ENCODE measurements around the gene NBEAL2. TPM values are rescaled to one million over a fixed set of nuclear protein-coding genes. Genes with fewer than 3 reads are reported as not detected.
A peak's percentile ranks its signal among the peaks of the same experiment; 100 is the strongest.

NBEAL2 gene
- total RNA-seq, 1 donor, result 3.5 TPM

DNA sequence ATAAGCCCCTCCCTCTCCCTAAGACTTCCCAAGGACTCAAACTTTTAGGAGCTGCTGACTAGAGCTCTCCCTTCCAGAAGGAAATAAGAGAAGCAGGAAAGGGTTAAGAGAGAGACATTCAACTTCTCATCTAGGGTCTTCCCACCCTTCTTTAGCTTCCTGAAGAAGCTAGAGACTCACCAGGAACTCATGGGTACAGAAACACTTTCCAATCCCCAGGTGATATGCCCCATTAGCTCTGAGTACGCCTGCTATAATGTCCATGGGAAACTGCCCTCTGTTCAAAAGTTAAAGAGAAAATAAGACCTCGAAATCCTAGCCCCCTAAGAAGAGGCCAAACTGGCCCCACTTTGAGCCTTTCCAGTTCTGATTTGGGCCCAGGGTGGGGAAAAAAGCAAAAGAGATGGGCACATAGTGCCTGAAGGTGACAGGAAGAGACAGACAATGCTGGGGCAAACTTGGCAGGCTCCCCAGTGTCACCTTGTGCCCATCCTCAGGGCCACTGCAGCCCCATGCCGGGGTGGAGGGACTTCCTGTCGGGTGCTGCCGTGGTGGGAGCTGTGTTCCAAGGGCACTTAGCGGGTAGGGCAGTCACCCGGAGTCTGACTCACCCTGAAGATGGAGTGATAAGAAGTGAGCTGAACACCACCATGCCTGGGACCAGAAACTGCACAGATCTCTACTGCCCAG, 32.5 kb upstream of the NBEAL2 start:
- TF ChIP-seq, protein P1, sequence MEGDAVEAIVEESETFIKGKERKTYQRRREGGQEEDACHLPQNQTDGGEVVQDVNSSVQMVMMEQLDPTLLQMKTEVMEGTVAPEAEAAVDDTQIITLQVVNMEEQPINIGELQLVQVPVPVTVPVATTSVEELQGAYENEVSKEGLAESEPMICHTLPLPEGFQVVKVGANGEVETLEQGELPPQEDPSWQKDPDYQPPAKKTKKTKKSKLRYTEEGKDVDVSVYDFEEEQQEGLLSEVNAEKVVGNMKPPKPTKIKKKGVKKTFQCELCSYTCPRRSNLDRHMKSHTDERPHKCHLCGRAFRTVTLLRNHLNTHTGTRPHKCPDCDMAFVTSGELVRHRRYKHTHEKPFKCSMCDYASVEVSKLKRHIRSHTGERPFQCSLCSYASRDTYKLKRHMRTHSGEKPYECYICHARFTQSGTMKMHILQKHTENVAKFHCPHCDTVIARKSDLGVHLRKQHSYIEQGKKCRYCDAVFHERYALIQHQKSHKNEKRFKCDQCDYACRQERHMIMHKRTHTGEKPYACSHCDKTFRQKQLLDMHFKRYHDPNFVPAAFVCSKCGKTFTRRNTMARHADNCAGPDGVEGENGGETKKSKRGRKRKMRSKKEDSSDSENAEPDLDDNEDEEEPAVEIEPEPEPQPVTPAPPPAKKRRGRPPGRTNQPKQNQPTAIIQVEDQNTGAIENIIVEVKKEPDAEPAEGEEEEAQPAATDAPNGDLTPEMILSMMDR (IDR thresholded peaks at IDR 0.05; ENCODE audit: insufficient read depth, low read depth, low read length), result no peak
- H3K4me3 ChIP-seq (ENCODE audit: low read depth, low read length), result no peak overlapping the region
- DNase-seq (ENCODE audit: low read depth), result peak; percentile 83

DNA sequence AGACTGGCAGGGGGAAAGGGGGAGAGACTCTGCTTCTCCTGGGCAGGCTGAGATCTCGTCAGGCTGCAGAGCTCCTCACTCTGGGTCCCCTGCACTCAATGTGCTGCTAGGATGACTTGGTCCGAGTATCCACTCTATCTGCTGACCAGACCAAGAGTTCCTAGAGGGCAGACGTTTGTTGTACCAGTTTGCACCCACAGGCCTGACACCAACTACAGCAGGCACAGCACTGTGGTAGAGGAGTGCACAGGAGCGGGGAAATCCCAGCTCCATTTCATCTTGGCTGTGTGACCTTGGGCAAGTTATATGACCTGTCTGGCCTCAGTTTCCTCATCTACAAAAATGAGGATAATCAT, 31.9 kb upstream of the NBEAL2 start:
- H3K4me3 ChIP-seq (ENCODE audit: low read depth, low read length), result no peak overlapping the region
- TF ChIP-seq, protein P1 (IDR thresholded peaks at IDR 0.05; ENCODE audit: insufficient read depth, low read depth, low read length), result no peak
- no peak for DNase-seq (ENCODE audit: low read depth)

DNA sequence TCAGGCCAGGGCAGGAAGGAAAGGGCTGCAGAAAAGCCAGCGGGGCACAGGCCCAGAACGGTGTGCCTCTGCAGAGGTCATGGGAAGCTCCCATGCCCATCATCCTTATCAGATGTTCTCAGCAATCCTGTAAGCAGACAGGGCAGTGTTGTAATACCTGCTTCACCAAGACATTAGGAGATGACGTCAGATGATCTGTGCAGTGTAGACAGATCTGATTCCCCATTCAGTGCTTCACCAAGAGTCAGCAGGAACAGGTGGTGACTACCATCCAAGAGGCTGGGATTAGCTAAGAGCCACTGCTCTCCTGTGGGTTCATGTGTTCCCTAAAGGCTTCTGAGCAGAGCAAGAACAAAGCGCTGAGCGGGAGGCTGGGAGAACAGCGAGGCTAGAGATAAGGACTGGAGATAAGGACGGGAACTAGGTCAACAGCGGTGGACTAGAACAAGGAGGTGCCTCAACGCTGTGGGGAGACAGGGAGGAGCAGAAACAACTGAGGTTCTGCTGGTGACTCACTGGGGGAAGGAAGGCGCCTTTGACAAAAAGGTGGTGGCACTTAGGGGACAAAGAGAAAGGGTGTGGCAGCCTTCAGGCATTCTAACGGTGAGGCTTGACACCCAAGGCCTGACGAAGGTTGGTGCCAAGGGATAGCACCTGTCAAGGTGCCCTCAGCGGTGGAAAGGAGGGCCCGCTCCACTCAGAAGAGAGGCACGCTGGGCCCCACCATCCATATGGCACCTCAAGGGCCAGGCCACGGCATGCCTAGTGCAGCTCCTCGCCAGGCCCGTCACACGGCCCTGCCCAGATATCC, 31.3 kb upstream of the NBEAL2 start:
- peak; percentile 98 for DNase-seq (ENCODE audit: low read depth)
- no peak overlapping the region for H3K4me3 ChIP-seq (ENCODE audit: low read depth, low read length)
- TF ChIP-seq, protein P1 (IDR thresholded peaks at IDR 0.05; ENCODE audit: insufficient read depth, low read depth, low read length), result no peak

DNA sequence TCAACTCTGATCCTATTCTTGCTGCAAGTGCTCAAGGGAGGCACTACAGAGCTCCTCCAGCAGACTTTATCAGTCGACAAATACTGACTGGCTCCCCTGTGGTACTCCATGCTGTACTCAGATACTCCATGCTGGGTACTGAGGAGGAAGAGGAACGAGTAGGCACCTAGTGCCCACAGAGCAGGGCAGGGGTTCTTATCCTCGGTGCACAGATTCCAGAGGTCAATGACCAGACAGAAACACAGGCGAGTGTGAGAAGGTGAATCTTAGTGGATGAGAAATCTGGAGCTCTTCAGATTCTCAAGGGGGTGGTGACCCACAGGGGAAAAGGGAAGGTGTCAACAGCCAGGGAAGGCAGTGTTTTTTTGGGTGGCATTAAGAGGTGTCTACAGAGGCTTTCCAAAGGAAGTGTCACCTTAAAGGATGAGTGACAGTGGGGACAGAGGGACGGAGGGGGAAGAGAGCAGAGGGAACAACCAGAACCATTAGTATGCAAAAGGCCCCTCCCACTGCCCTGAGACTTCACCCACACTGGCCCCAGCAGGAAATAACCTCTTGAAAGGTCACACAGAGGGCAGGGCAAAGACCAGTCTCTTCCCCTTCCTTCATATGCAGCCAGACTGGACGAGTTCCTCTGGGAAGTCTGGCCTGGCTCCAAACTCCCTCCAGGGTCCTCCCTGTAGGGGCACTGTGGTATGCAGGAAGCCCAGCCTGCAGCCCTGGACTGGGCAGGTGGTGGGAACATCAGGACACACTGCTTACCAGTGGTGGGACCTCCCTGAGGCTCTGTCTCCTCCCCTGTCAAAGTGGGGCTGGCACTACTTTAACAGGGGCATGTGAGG, 30.4 kb upstream of the NBEAL2 start:
- H3K4me3 ChIP-seq (ENCODE audit: low read depth, low read length), result no peak overlapping the region
- DNase-seq (ENCODE audit: low read depth), result peak; percentile 64
- TF ChIP-seq, protein P1 (IDR thresholded peaks at IDR 0.05; ENCODE audit: insufficient read depth, low read depth, low read length), result no peak

DNA sequence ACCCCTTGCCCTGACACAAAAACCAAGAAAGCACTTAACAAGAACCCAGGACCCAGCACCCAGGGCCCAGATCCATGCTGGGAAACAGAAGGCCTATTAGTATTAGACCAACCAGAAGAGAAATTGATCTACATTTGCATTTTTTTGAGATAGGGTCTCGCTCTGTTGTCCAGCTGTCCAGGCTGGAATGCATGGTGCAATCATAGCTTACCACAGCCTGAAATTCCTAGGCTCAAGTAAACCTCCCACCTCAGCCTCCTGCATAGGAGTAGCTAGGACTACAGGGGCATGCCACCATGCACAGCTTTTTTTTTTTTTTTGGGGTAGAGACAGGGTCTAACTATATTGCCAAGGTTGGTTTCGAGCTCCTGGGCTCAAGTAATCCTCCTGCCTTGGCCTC, 29.3 kb upstream of the NBEAL2 start:
- TF ChIP-seq, protein P1 (IDR thresholded peaks at IDR 0.05; ENCODE audit: insufficient read depth, low read depth, low read length), result no peak
- no peak overlapping the region for H3K4me3 ChIP-seq (ENCODE audit: low read depth, low read length)
- no peak for DNase-seq (ENCODE audit: low read depth)

DNA sequence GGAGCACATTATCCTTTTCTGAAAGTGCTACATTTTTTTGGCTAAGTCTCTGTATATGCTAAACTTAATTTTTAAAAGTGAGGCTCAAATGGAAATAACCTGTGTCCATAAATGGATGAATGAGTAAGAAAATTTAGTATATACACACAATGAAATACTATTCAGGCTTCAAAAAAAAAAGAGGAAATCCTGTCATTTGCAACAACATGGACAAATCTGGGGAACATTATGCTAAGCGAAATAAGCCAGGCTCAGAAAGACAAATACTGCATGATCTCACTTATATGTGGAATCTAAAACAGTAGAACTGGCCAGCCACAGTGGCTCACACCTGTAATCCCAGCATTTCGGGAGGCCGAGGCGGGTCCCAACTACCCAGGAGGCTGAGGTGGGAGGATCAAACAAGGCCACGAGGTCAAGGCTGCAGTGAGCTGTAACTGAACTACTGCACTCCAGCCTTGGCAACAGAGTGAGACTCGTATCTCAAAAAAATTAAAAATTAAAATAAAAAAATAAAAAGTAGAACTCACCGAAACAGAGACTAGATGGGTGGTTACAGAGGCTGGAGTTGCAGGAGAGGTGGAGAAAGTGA, 28.7 kb upstream of the NBEAL2 start:
- DNase-seq (ENCODE audit: low read depth), result no peak
- no peak overlapping the region for H3K4me3 ChIP-seq (ENCODE audit: low read depth, low read length)
- TF ChIP-seq, protein P1 (IDR thresholded peaks at IDR 0.05; ENCODE audit: insufficient read depth, low read depth, low read length), result no peak
